GM18519 (cell line): ENCODE data around the gene C6orf163.
A peak's percentile ranks its signal among the peaks of the same experiment; 100 is the strongest.

Source experiments
- ATAC-seq: cut with Tn5 transposase; IDR thresholded peaks from one replicate; pipeline ENCODE4 v1.9.1; 2021; ENCODE audit warnings: mild to moderate bottlenecking, moderate library complexity; ENCODE audit not compliant: unreplicated experiment, low FRiP score

Gene C6orf163

DNA sequence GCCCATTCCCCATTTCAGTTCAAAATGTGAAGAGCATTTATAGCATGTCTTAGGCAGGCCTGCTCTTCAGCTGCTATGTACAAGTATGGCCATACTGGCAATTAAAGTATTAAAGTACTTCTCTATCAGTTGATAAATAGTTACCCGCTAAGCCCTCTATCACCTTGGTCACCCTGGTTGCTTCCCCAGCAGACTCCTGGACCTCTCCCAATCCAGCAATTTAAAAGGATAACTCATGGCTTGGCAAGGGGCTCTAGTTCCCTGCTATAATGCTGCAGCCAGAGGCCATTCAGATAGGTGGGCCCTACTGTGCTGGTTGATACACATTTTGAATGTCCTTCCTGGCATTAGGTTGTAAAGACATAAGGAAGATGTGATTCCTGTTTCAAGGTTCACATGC, 7.0 kb downstream of the C6orf163 start:
- no peak for ATAC-seq

GRCh38 chr6:87356181-87356580, 11.6 kb downstream of the C6orf163 start:
- ATAC-seq, result no peak

- no peak for ATAC-seq
Observed at GRCh38 chr6:87357479-87358196, 13.0 kb downstream of the C6orf163 start.

DNA sequence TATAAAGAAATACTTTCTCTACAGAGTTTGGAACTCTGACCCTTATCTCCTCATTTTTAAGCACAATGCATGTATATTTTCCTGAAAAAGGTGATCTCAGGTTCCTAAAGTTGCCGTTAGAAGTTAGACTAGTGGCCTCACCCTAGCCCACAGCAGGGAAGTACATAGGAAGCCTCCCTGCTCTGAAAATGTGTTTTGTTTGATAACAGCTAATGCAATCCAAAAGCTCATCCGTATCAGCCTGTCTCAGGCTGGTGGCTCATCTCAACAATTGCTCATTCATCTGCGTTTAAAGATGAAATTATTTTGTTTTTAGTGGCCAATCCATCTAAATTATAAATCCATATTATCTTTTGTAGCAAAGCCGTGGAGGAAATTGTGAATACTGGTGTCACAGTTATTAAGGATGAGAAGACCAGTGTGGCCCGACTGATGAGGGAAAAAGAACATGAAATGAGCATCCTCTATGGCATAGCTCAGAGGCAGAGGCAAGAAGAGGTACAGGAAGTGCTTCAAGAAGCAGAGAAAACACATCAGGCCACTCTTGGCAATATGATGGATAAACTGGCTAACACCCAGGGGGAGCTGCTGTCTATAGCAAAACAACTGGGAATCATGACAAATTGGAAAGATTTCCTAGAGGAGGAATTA, 20.1 kb downstream of the C6orf163 start:
- no peak for ATAC-seq

- ATAC-seq, result no peak
Observed at GRCh38 chr6:87366072-87366827, 21.6 kb downstream of the C6orf163 start.

GRCh38 chr6:87366899-87367298, 22.3 kb downstream of the C6orf163 start:
- no peak for ATAC-seq

DNA sequence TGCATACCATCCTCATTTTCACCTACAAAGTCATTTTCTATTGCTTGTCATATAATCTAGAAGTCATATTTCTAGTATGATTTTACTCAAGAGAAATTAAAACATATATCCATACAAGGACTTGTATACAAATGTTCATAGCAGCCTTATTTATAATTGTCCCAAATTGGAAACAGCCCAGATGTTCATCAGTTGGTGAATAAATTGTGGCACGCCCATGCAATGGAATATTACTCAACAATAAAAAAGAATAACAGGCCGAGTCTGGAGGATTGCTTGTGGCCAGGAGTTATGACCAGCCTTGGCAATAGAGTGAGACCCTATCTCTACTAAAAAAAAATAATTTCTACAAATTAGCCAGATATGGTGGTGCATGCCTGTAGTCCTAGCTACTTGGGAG, 28.8 kb downstream of the C6orf163 start:
- no peak for ATAC-seq

GRCh38 chr6:87375315-87375714, 30.7 kb downstream of the C6orf163 start:
- no peak for ATAC-seq

DNA sequence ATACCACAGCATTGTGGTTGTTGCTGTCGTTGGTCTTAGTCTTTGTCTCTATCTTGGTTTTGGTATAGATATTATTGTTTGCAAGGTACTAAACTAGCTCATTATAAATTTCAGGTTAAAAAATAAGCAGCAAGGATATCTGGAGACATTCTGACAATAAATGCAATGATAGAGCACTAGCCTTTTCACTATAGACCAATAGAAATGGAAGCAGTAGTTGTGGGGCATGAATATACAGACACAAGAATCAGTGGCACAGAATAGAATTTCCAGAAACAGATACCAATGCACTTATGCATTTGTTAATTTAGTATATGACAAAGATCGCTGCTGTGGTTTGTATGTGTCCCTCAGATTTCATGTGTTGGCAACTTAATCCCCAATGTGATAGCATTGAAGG, 32.0 kb downstream of the C6orf163 start:
- ATAC-seq, result no peak

DNA sequence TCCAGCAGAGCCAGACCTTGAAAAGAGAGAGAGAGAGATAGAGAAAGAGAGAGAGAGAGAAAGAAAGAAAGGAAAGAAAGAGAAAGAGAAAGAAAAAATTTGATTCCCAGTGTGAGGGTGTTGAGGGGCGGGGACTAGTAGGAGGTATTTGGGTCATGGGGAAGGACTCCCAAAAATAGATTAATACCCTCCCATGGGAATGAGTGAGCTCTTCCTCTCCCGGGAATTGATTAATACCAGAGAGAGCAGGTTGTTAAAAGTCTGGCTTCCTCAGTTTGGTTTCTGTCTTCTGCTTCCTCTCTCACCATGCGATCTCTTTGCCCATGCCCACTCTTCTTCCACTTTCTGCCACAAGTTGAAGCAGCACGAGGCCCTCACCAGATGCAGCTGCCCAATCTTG, 34.3 kb downstream of the C6orf163 start:
- no peak for ATAC-seq

GRCh38 chr6:87382861-87383260, 38.2 kb downstream of the C6orf163 start:
- ATAC-seq, result no peak

DNA sequence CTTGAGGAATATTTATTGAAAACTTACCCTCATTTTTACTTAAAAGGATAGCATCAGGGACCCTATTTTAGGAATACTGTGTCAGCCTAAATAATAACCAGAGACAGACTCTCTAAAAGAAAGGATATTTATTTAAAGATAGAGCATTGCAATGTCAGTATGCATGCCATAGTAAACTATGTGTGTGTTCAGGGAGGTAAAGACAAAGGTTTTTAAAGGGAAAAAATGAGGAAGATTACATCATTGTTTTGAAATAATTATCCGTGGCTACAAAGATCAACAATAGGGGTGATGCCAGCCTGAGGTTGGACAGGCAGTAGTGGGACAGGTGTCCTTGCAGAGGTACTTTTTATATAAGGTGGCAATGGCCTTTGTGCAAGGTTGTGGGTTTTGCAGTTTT, 39.4 kb downstream of the C6orf163 start:
- no peak for ATAC-seq

GRCh38 chr6:87384449-87384848, 39.8 kb downstream of the C6orf163 start:
- ATAC-seq, result no peak

- no peak for ATAC-seq
Observed at GRCh38 chr6:87391334-87391733, 46.7 kb downstream of the C6orf163 start.

DNA sequence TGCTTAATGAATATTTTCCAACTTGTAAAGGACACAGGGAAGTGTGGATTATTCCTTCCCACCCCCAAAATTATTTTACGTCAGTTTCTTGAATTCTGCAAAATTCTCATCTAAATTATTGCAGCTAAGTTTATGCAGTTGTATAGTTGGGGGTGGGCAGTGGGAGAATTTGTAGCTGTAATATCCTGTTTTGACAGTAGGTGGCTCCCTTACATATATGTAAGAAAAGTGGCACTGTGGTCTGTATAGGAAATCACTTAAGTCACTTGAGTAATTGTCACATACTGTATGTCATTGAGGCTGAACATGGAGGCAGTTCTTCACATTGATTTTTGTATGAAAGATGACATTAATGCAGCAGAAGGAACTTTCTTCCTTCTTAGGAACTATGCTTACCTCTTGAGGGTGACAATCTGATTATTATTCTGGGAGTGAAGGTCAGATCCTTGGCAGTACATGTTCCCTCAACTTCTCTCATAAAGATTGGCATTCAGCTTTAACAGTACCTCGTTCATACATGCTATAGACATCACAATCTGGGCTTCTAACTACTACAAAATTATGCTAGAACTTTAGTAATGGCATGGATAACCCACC, 48.5 kb downstream of the C6orf163 start:
- ATAC-seq, result peak; percentile 66

GRCh38 chr6:87395431-87395830, 50.8 kb downstream of the C6orf163 start:
- no peak for ATAC-seq

GRCh38 chr6:87396595-87397392, 52.2 kb downstream of the C6orf163 start:
- no peak for ATAC-seq

DNA sequence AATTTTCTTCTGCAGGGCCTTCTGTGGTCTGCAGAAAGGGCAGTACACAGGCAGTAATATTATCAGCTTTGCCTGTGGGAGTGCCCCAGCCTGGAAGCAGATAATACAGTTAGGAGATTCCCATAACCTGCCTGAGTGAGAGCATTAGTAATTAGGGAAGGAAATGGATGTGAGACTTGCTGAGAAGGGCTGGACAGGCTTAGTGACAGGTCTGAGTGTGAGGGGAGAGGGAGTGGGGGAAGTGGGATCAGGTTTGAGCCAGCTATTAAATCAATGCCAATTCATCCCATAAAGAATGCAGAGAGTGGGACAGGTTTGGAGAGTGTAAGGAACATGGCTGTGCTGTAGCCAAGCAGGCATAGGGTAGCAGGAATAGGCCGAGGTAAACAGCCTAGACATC, 53.0 kb downstream of the C6orf163 start:
- ATAC-seq, result no peak

- ATAC-seq, result no peak
Observed at GRCh38 chr6:87401832-87402231, 57.2 kb downstream of the C6orf163 start.

DNA sequence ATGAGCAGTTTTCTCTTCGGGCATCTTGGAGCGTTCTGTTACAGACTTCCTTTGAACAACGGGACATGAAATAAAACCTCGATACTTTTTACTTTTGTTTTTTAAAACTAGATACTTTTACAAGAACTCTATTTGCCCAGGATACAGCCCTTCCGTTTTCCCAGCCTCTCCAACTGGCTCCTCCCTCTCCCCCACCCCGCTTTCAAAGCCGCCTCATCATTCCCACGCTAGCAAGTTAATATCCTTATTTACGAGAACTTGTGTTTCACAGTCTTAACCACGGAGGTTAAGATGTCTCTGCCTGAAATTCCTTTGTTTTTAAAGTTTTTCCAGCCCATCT, 62.9 kb downstream of the C6orf163 start:
- ATAC-seq, result no peak
